Uterus (tissue), 4 donors: ENCODE results near the gene MUC5AC. TPM values are rescaled to one million over a fixed set of nuclear protein-coding genes. Genes with fewer than 3 reads are reported as not detected.

Experiments used
- DNase-seq, 2 donors: peaks; one replicate each; pipeline ENCODE4 v3.0.0-alpha.2; 2019 to 2020
- H3K27ac ChIP-seq, 2 donors: fragments of 200-600 bp; sonication (generic); 1 replicate in 1 of 2; 2 replicates in 1 of 2; pipeline ENCODE4 v1.5.1; 2016 to 2018
- H3K27me3 ChIP-seq, 2 donors: fragments of 200-600 bp; sonication (generic); one replicate each; pipeline ENCODE4 v1.5.1; 2018 to 2019; ENCODE audit warnings: control low read depth in 1 of 2
- H3K36me3 ChIP-seq, 2 donors: fragments of 200-600 bp; sonication (generic); one replicate each; pipeline ENCODE4 v1.5.1; 2019; ENCODE audit warnings: control low read depth in 1 of 2
- H3K4me1 ChIP-seq, 2 donors: fragments of 200-600 bp; sonication (generic); one replicate each; pipeline ENCODE4 v1.5.1; 2018 to 2019; ENCODE audit warnings: control low read depth in 1 of 2
- H3K4me3 ChIP-seq, 2 donors: fragments of 200-600 bp; sonication (generic); 1 replicate in 1 of 2; 2 replicates in 1 of 2; pipeline ENCODE4 v1.5.1; 2018 to 2019; ENCODE audit warnings: mild to moderate bottlenecking in 1 of 2
- H3K9me3 ChIP-seq, 2 donors: fragments of 200-600 bp; sonication (generic); one replicate each; pipeline ENCODE4 v1.5.1; 2019; ENCODE audit warnings: control low read depth in 1 of 2
- POLR2A ChIP-seq, 2 donors: fragments of 450-650 bp; IDR thresholded peaks; one replicate each; pipeline ENCODE4 v1.6.1; 2016; ENCODE audit warnings: antibody characterized with exemption in 2 of 2, mild to moderate bottlenecking in 1 of 2, moderate library complexity in 1 of 2
- intact Hi-C: fragments of 100-400 bp; cut with DNase I; formaldehyde crosslinking; loops from one replicate; pipeline ENCODE4 v1.15.1; 2023; ENCODE audit warnings: low total_unique reads
- total RNA-seq, 4 donors: library from RNA; depleted of rRNA in 3 of 4; stranded (reverse); fragments of >200 nt in 3 of 4; gene quantifications; one replicate each; pipeline versions ENCODE4 v1.1.0 to v1.2.4, GENCODE V29; 2014 to 2023
- TF ChIP-seq, protein P1 (sequence below), 4 experiments: fragments of 200-600 bp in 2 of 4; fragments of 450-650 bp in 2 of 4; sonication (generic) in 2 of 4; IDR thresholded peaks; one replicate each; pipeline ENCODE4 v1.5.1; 2016 to 2019; ENCODE audit warnings: antibody characterized with exemption in 4 of 4, mild to moderate bottlenecking in 2 of 4, moderate library complexity in 1 of 4
- donor health status: DM: yes; HTN: yes; CAD: no.

Gene MUC5AC
- total RNA-seq, 4 donors from 2014 or later: under 0.01 TPM; not detected in 3

DNA sequence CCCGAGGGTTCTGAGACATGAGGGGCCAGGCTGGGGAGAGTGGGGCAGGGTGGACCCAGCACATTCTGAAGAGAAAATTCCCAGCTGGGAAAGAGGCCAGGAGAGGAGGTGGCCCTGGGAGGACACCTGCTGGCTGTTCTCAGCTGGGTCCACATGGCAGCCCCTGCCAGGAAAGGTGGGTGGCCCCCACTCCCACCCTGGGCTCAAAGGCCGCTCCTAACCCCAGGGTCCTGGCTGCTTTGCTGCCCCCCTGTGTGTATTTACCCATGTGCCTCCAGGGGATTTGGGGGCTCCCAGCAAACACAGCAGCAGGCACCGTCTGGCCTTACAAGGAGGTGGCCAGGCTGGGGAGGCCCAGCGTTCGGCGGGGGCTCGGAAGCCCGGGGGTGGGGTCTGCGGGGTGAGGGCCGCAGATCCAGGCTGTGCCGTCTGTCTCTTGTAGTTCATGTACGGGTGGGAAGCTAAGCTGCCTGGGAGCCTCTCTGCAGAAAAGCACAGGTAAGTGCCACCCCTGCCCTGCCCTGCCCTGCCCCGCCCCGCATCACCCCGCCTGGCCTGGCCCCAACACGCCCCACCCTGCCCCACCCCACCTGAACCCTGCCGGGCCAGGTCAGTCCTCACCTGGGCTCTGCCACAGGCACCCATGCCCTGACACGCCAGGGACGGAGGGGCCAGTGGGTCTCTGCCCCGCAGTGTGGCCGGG is 75.7 kb downstream of the MUC5AC start:
- Histone ChIP-seq H3K9me3 (no peaks in the 10 kb centered on the region), H3K27me3 (peaks cover 0 to 5% of the 10 kb centered on the region in 2 donors), H3K36me3 (no peaks in the 10 kb centered on the region), H3K4me1 (no peaks in the 10 kb centered on the region), H3K4me3 (no peak overlapping the region), H3K27ac (no peak overlapping the region)
- intact Hi-C loops: no loop called here
- no peak for DNase-seq
- TF ChIP-seq POLR2A (IDR thresholded peaks at IDR 0.05): no peak
- TF ChIP-seq, protein P1, sequence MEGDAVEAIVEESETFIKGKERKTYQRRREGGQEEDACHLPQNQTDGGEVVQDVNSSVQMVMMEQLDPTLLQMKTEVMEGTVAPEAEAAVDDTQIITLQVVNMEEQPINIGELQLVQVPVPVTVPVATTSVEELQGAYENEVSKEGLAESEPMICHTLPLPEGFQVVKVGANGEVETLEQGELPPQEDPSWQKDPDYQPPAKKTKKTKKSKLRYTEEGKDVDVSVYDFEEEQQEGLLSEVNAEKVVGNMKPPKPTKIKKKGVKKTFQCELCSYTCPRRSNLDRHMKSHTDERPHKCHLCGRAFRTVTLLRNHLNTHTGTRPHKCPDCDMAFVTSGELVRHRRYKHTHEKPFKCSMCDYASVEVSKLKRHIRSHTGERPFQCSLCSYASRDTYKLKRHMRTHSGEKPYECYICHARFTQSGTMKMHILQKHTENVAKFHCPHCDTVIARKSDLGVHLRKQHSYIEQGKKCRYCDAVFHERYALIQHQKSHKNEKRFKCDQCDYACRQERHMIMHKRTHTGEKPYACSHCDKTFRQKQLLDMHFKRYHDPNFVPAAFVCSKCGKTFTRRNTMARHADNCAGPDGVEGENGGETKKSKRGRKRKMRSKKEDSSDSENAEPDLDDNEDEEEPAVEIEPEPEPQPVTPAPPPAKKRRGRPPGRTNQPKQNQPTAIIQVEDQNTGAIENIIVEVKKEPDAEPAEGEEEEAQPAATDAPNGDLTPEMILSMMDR (IDR thresholded peaks at IDR 0.05): no peak

DNA sequence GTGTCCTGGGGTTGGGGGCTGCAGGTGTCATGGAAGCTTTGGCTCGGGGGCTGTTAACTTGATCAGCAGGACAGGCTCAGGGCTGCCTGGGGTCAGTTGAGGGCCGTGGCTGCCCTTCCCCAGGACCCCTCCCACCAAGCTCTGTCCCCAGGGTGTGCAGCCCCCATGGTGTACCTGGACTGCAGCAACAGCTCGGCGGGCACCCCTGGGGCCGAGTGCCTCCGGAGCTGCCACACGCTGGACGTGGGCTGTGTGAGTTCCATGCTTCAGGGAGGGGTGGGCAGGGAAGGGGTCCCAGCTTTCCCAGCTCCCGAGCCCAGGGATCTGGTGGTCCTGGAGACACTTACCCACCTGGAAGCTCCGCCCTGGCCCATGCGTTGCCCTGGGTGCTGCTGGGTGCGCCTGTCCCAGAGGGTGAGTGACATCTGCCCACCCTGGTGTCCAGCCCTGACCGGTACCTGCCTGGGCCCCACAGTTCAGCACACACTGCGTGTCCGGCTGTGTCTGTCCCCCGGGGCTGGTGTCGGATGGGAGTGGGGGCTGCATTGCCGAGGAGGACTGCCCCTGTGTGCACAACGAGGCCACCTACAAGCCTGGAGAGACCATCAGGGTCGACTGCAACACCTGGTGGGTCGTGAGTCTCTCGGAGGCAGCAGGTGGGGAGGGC is 76.4 kb downstream of the MUC5AC start:
- Histone ChIP-seq H3K9me3 (no peaks in the 10 kb centered on the region), H3K27me3 (peaks cover 0 to 5% of the 10 kb centered on the region in 2 donors), H3K4me3 (no peak overlapping the region), H3K36me3 (no peaks in the 10 kb centered on the region), H3K4me1 (no peaks in the 10 kb centered on the region), H3K27ac (no peak overlapping the region)
- no peak for DNase-seq
- intact Hi-C loops: no loop called here
- no peak for TF ChIP-seq POLR2A (IDR thresholded peaks at IDR 0.05)
- TF ChIP-seq, protein P1 (IDR thresholded peaks at IDR 0.05): no peak

DNA sequence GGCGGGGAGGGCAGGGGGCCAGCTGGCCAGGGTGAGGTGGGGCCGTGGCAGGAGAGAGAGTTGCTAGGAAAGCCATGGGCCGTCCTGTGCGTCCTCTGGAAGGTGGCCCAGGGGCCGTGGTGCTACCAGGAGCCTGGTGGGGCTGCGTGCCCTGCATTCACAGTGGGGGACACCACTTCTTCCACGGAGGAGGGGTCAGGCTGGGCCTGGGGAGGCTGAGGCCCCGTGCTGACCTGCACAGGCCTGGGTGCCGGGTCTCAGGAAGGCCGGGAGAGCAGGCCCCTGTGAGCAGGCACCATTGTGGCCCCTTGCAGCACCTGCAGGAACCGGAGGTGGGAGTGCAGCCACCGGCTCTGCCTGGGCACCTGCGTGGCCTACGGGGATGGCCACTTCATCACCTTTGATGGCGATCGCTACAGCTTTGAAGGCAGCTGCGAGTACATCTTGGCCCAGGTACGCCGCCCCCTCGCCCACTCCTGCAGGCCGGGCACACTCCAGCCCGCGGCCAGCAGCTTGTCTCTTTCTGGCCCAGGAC is 77.1 kb downstream of the MUC5AC start:
- DNase-seq: no peak
- H3K4me3 ChIP-seq: no peak overlapping the region
- no peaks in the 10 kb centered on the region for H3K4me1 ChIP-seq
- no peaks in the 10 kb centered on the region for H3K9me3 ChIP-seq
- H3K27ac ChIP-seq: no peak overlapping the region
- H3K27me3 ChIP-seq: peaks cover 0 to 4% of the 10 kb centered on the region in 2 donors
- TF ChIP-seq POLR2A (IDR thresholded peaks at IDR 0.05): no peak
- TF ChIP-seq, protein P1 (IDR thresholded peaks at IDR 0.05): no peak
- H3K36me3 ChIP-seq: no peaks in the 10 kb centered on the region
- intact Hi-C loops: no loop called here

DNA sequence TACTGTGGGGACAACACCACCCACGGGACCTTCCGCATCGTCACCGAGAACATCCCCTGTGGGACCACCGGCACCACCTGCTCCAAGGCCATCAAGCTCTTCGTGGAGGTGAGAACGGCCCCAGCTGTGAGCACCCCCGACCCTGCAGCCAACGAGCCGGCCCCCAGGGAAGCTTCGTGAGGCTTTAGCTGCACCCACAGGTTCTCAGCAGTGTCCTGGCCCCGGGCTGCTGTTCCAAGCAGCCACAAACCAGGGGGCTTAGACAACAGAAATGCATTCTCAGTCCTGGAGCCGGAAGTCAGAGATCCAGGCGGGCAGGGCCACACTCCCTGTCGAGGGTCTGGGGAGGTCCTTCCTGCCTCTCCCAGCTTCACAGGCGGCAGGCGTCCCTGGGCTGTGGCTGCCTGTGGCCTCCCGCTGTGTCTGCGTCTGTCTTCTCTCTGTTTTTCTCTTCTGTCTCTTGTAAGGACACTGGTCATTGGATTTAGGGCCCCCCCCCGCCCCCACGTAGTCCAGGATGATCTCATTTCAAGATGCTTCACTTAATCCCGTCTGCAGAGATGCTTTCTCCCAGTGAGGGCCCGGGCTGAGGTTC is 77.7 kb downstream of the MUC5AC start:
- Histone ChIP-seq H3K4me1 (no peaks in the 10 kb centered on the region), H3K36me3 (no peaks in the 10 kb centered on the region), H3K27me3 (no peaks in the 10 kb centered on the region), H3K4me3 (no peak overlapping the region), H3K27ac (no peak overlapping the region), H3K9me3 (no peaks in the 10 kb centered on the region)
- TF ChIP-seq, protein P1 (IDR thresholded peaks at IDR 0.05): no peak
- TF ChIP-seq POLR2A (IDR thresholded peaks at IDR 0.05): no peak
- no peak for DNase-seq
- intact Hi-C loops: no loop called here

DNA sequence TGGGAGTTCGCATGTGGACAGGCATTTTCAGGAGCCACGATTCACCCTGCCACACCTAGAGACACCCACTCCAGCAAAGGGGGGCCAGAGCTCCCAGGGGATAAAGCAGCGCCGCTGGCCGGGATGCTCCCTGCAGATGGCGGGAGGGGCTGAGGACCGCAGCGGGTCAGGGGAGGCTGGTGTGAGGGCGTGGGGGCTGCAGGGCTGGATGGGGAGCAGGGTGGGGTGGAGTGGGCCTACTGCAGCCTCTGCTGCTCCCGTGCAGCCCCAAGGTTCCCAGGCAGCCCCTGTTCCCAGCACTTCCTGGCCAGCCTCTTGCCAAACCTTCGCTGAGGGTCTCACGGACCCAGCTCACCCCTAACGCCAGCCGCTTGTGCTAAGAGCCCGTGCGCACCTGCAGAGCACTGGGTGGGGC is 78.2 kb downstream of the MUC5AC start:
- no peak overlapping the region for H3K4me3 ChIP-seq
- H3K9me3 ChIP-seq: no peaks in the 10 kb centered on the region
- intact Hi-C loops: no loop called here
- H3K27ac ChIP-seq: no peak overlapping the region
- no peaks in the 10 kb centered on the region for H3K27me3 ChIP-seq
- no peaks in the 10 kb centered on the region for H3K36me3 ChIP-seq
- no peak for TF ChIP-seq POLR2A (IDR thresholded peaks at IDR 0.05)
- TF ChIP-seq, protein P1 (IDR thresholded peaks at IDR 0.05): no peak
- no peaks in the 10 kb centered on the region for H3K4me1 ChIP-seq
- no peak for DNase-seq
